HPDE6-E6E7 (cell line): ENCODE measurements around the gene PADI1.

Source experiments
- DNase-seq: peaks from one replicate; pipeline ENCODE4 v3.0.0; 2011; ENCODE audit warnings: missing footprints; ENCODE audit errors: extremely low spot score

The PADI1 gene, protein sequence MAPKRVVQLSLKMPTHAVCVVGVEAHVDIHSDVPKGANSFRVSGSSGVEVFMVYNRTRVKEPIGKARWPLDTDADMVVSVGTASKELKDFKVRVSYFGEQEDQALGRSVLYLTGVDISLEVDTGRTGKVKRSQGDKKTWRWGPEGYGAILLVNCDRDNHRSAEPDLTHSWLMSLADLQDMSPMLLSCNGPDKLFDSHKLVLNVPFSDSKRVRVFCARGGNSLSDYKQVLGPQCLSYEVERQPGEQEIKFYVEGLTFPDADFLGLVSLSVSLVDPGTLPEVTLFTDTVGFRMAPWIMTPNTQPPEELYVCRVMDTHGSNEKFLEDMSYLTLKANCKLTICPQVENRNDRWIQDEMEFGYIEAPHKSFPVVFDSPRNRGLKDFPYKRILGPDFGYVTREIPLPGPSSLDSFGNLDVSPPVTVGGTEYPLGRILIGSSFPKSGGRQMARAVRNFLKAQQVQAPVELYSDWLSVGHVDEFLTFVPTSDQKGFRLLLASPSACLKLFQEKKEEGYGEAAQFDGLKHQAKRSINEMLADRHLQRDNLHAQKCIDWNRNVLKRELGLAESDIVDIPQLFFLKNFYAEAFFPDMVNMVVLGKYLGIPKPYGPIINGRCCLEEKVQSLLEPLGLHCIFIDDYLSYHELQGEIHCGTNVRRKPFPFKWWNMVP

GRCh38 chr1:17204546-17205440 lies at the start of gene PADI1:
TSS of gene PADI1 (plus strand) at chr1:17205128. CDS start at chr1:17205218, 90 bp downstream.
- DNase-seq, result no peak

- no peak for DNase-seq
Measured at GRCh38 chr1:17155257-17155920, 49.5 kb upstream of the PADI1 start.

DNA sequence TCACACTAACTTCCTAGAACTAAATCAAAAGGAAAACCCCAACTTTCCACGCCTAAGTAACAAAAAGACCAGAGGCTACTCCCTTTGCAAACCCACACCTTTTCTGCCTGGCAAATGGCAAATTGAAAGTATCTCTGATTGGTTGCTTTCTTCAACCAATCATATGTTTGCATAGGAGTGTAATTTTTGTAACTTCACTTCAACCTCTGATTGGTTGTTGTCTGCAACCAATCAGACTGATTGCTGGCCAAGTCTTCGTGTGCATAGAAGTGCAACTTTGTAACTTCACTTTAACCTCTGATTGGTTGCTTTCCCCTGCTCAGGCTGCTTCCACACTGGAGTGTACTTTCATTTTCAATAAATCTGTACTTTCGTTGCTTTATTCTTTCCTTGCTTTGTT lies 48.8 kb upstream of the PADI1 start:
- no peak for DNase-seq

GRCh38 chr1:17158961-17159360 lies 46.0 kb upstream of the PADI1 start:
- DNase-seq, result no peak

DNA sequence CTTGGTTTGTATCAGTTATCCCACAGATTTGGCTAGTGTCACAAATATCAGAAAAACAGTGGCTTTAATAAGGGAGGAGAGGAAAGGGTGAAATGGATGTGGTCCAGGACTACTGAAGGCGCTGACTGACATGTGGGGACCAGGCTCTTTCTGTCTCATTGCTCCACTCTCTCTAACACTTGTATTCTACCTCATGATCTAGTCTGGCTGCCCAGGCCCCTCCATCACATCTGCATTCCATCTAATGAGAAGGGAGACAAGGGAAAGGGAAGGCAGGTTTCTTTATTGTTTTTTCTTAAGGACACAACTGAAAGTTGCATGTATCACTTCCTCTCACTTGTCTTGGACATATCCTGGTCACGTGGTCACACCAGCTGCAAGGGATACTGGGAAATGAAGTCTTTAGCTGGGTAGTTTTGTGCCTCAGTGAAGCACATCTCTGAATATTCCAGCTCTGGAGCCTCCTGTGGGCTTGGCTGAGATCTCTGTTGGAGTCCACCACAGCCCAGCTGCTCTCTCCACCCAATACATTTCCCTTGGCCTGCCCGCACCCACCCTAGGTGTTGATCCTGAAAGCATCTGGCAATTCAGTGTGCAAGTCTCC lies 43.7 kb upstream of the PADI1 start:
- no peak for DNase-seq

DNA sequence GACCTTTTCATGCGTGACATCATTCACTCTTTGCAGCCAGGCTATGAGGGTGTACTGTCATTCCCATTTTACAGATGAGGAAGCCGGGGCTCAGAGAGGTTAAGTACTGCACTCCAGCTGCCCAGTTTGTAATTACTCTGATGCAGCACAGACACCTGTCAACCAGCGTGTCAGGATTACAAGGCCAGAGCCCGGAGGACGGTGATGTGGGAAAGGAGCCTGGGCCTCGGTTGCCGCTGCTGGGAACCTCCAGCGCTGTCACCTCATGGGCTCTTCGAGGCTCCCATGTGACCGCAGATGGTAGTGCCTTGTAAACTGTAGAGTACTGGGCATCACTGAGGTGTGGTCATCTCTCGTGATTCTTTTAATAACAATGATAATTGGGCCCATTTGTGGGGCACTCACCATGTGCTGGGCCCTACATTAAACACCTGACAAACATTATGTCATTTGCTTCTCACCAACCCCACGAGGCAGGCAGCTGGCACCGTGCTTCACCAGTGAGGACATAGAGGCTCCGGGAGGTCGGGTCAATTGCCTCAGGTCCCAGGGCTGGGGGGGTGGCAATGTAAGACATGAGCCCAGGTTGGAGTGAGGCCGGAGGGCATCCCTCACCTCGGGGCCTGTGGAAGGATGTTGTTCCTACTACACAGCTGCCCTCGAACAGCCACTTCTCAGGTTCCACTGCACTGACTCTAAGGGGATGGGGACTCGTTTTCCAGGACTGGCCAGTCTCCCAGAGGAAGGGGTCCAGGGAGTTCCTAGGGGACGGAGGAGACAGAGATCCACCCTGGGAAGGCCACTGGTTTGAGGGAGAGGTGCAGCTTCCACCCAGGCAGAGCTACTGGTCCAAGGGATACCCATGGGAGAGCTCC lies 42.8 kb upstream of the PADI1 start:
- no peak for DNase-seq

- peak; percentile 61 for DNase-seq
Measured at GRCh38 chr1:17162941-17163340, 42.0 kb upstream of the PADI1 start.

- DNase-seq, result no peak
Measured at GRCh38 chr1:17163371-17163770, 41.6 kb upstream of the PADI1 start.

DNA sequence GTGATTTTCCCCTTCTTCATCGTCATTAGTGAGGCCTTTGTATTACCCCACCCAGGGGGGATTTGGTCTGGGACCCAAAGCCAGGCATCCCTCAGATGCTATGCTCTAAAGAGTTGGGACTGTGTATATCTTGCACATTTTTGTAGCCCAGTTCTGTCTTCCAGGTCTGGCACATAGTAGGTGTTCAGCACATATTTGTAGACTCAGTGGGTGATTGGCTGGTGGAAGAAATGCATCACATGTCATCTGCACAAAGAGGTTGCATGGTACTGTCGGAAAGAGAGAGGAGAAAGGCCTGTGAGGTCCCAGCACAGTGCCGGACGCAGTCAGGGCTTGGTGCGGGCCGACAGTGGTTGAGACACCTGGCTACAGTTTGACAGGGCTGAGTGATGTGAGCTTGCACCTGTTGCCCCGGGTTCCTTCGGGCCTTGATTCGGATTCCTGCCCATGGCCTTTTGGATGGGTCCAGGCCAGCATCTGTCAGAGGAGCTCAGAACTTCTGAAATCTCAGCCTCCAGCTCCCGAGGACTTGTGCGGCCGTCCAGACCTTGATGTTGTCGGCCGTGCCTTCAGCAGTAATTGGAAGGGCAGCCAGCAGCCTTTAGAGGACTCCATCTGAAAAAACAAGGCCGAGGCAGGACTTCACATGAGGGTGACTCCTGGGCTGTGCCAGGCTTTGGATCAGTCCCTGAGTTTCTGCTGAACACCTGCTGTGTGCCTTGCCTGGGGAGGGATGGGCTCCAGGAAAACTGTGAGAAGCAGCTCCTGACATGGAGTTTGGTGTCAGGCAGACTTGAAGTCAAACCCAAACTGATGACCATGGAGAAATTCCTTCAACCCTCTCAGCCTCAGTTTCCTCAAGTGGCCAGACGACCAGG lies 40.9 kb upstream of the PADI1 start:
- DNase-seq, result no peak

DNA sequence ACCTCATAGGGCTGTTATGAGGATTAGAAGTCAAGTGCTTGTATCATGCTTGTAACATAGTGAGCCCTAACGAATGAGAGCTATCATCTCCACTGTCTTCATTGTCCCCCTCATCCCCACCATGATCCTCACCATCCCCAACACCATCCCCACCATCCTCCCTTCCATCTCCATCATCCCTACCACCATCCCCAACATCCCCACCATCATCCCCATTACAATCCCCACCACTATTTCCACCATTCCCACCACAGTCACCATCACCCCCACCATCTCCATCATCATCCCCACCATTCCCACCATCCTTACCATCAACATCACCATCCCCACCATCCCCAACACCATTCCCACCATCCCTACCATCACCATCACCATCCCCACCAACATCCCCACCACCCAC lies 39.1 kb upstream of the PADI1 start:
- DNase-seq, result no peak

GRCh38 chr1:17167041-17167785 lies 37.7 kb upstream of the PADI1 start:
- DNase-seq, result no peak

GRCh38 chr1:17167786-17168090 lies 37.2 kb upstream of the PADI1 start:
- DNase-seq, result no peak

DNA sequence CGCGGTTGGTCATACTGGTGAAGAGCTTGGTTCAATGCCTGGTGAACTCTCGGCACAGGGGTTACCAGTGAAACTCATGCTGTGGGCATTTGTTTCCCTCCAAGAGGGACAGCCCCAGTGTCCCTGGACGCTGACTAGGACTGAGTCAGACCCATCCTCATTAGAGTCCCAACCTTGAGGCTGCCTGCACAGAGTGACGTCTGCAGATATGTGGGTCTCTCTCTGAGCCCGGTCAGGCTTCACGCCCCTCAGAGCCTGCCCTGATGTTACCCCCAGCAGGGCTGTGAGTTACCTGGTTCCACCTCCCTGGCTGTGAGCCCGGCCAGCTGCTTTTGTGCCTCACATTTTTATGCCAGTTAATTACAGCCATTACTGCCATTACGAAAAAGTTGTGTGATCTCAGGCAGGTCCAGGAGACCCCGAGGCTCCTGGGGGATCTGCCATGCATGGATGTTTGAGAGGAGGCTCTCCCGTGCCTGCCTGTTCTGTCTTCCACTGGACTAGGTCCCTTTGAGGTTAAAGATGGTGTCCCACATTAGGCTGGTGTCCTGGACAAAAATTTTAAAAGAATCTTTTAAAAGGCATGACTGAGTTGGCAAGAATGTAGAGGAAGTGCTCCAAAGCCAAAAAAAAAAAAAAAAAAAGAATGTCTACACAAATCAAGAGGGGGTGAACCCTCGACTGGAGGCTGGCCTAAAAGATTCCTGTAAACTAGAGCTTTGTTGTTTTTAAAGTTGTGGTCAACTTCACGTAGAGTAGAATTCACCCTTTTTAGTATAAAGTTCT lies 36.6 kb upstream of the PADI1 start:
- peak; percentile 63 for DNase-seq

DNA sequence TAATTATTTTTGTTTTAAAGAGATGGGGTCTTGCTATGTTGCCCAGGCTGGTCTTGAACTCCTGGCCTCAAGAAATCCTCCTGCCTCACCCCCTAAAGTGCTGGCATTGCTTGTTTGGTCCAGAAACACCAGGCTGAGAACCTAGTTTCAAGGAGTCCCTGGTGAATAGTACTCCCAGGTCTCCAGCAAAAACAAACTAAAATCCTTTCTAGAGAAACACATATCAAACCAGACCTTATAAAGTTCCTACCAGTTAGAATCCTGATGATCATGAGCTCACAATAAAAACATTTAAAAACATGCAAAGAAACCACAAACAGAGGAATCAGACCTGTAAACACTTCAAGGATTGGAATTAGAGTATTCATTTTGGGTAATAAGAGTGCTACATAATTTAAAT lies 34.4 kb upstream of the PADI1 start:
- no peak for DNase-seq

DNA sequence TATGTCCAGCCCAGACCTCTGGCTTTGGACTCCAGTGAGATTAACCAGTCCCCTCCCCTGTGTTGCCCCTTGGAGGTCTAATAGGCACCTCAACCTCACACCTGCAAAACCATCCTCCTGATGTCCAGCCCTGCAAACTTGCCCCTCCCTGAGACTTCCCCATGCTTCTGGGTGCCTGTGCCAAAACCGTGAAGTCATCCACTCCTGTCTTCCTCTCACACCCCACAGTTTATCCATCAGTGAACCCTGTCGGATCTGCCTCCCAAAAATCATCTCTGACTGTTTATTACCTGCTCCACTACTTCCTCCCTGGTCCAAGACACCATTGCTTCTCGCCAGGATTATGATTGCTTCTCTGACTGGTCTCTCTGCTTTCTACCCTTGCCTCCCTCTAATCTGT lies 31.7 kb upstream of the PADI1 start:
- DNase-seq, result no peak

- DNase-seq, result no peak
Measured at GRCh38 chr1:17176306-17177061, 28.4 kb upstream of the PADI1 start.

GRCh38 chr1:17177651-17178050 lies 27.3 kb upstream of the PADI1 start:
- no peak for DNase-seq
